Measurements from ENCODE around the gene EIF3K.

DNA sequence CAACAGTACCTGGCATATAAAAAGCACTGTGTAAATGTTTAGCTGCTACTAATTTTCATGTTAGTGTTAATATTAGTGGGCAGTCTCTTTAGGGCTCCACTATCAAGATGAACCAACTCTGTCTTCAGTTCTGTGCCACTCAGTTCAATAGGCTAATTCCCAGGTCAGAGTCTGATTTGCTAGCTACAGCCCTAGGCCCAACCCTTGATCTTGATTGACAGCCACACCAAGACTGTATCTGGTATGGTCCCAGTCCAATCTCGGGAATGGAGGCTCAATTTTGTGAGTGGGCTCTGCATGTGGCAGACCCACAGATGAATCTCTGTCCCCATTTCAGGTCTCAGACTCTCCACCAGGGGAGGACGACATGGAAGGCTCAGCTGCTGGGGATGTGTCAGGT is 47.3 kb upstream of the EIF3K start:
- no peak for TF ChIP-seq EZH2 (IDR thresholded peaks at IDR 0.05; ENCODE audit: borderline replicate concordance, low read depth, low read length, severe bottlenecking)
- TF ChIP-seq, protein P1, sequence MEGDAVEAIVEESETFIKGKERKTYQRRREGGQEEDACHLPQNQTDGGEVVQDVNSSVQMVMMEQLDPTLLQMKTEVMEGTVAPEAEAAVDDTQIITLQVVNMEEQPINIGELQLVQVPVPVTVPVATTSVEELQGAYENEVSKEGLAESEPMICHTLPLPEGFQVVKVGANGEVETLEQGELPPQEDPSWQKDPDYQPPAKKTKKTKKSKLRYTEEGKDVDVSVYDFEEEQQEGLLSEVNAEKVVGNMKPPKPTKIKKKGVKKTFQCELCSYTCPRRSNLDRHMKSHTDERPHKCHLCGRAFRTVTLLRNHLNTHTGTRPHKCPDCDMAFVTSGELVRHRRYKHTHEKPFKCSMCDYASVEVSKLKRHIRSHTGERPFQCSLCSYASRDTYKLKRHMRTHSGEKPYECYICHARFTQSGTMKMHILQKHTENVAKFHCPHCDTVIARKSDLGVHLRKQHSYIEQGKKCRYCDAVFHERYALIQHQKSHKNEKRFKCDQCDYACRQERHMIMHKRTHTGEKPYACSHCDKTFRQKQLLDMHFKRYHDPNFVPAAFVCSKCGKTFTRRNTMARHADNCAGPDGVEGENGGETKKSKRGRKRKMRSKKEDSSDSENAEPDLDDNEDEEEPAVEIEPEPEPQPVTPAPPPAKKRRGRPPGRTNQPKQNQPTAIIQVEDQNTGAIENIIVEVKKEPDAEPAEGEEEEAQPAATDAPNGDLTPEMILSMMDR (IDR thresholded peaks at IDR 0.05; ENCODE audit: borderline replicate concordance, extremely low read depth, low read length, poor library complexity, severe bottlenecking) = no peak
